B cell (primary cell): ENCODE data around the gene GRID1.

ENCODE experiments used
- CTCF ChIP-seq: fragments of 200-600 bp; IDR thresholded peaks from one replicate; pipeline ENCODE4 v1.8.0; 2022; ENCODE audit warnings: antibody characterized with exemption, mild to moderate bottlenecking
- EZH2 ChIP-seq: IDR thresholded peaks from 2 replicates; pipeline ENCODE4 v1.6.1; 2012; ENCODE audit warnings: borderline replicate concordance, low read depth, mild to moderate bottlenecking, moderate library complexity, low read length; ENCODE audit not compliant: insufficient read depth, poor library complexity, severe bottlenecking

- no peak for TF ChIP-seq CTCF
- TF ChIP-seq EZH2, result no peak
Measured at GRCh38 chr10:86067436-86068050, 299.1 kb downstream of the GRID1 start.
